ENCODE results near the gene SRP9.

- no peak for TF ChIP-seq CTCF (IDR thresholded peaks at IDR 0.05)
- no peak for TF ChIP-seq POLR2A (IDR thresholded peaks at IDR 0.05)
These were observed 46.1 kb upstream of the SRP9 start for GRCh38 chr1:225731491-225731890.
